Calu3 (cell line): ENCODE measurements around the gene AMN1. TPM values are rescaled to one million over a fixed set of nuclear protein-coding genes. Genes with fewer than 3 reads are reported as not detected.
"Not testable (repeated sequence)": the region's sequence is repeated elsewhere in the genome, so short reads cannot be mapped to it uniquely, and the experiment has no call there.

Experiments used
- BruUV-seq: library from RNA; stranded (reverse); fragments of 400-500 nt; replicated peaks from 2 replicates; lab custom pipeline; 2021; lab: Mats Ljungman, UMichigan
- CTCF ChIA-PET: fragments of 300-600 bp; sonication (Branson Sonifier 250); formaldehyde crosslinking; loops from one replicate; lab custom pipeline; 2022; ENCODE audit warnings: antibody characterized with exemption; lab: Charles Lee
- DNase-seq: peaks from one replicate; pipeline ENCODE4 v3.0.0; 2022
- H3K27ac Mint-ChIP-seq: one replicate; pipeline ENCODE4 v1.8.0; 2022; ENCODE audit warnings: mixed read lengths; ENCODE audit not compliant: unreplicated experiment
- H3K27me3 Mint-ChIP-seq: one replicate; pipeline ENCODE4 v1.8.0; 2022; ENCODE audit warnings: mixed read lengths; ENCODE audit not compliant: unreplicated experiment
- H3K36me3 Mint-ChIP-seq: one replicate; pipeline ENCODE4 v1.8.0; 2022; ENCODE audit warnings: mild to moderate bottlenecking, moderate library complexity, mixed read lengths; ENCODE audit not compliant: insufficient read depth, unreplicated experiment
- H3K4me1 Mint-ChIP-seq: one replicate; pipeline ENCODE4 v1.8.0; 2022; ENCODE audit warnings: mild to moderate bottlenecking, low read depth, mixed read lengths; ENCODE audit not compliant: unreplicated experiment
- H3K4me3 Mint-ChIP-seq: one replicate; pipeline ENCODE4 v1.8.0; 2022; ENCODE audit warnings: mild to moderate bottlenecking, low read depth, moderate library complexity, mixed read lengths; ENCODE audit not compliant: unreplicated experiment
- H3K9me3 Mint-ChIP-seq: one replicate; pipeline ENCODE4 v1.8.0; 2022; ENCODE audit warnings: low read depth, mixed read lengths; ENCODE audit not compliant: unreplicated experiment
- intact Hi-C: fragments of 100-400 bp; cut with micrococcal nuclease; formaldehyde crosslinking; loops from one replicate; pipeline ENCODE4 v1.10.0; 2022; ENCODE audit not compliant: unreplicated experiment
- total RNA-seq: library from RNA; stranded (reverse); gene quantifications from 2 replicates; pipeline ENCODE4 v1.2.3, GENCODE V29; 2022
- TF ChIP-seq, protein P1 (sequence below): fragments of 200-600 bp; IDR thresholded peaks from one replicate; pipeline ENCODE4 v1.8.0; 2022; ENCODE audit warnings: antibody characterized with exemption; ENCODE audit not compliant: unreplicated experiment

Gene AMN1
- total RNA-seq, 1 experiment from 2014 or later, result 13.5 TPM

- TF ChIP-seq, protein P1, sequence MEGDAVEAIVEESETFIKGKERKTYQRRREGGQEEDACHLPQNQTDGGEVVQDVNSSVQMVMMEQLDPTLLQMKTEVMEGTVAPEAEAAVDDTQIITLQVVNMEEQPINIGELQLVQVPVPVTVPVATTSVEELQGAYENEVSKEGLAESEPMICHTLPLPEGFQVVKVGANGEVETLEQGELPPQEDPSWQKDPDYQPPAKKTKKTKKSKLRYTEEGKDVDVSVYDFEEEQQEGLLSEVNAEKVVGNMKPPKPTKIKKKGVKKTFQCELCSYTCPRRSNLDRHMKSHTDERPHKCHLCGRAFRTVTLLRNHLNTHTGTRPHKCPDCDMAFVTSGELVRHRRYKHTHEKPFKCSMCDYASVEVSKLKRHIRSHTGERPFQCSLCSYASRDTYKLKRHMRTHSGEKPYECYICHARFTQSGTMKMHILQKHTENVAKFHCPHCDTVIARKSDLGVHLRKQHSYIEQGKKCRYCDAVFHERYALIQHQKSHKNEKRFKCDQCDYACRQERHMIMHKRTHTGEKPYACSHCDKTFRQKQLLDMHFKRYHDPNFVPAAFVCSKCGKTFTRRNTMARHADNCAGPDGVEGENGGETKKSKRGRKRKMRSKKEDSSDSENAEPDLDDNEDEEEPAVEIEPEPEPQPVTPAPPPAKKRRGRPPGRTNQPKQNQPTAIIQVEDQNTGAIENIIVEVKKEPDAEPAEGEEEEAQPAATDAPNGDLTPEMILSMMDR, result no peak
- DNase-seq, result no peak
- peak overlapping the region; percentile 76 for H3K27ac Mint-ChIP-seq
- intact Hi-C loops, result loop anchor here (5.0 kb wide), 1 partner anchor 190 kb away; no protein-coding TSS in a partner anchor
- peaks cover 38% of the 10 kb centered on the region for H3K4me1 Mint-ChIP-seq
- BruUV-seq, result no TSS peak
- H3K27me3 Mint-ChIP-seq, result no peaks in the 10 kb centered on the region
- peaks cover 4% of the 10 kb centered on the region for H3K9me3 Mint-ChIP-seq
- H3K36me3 Mint-ChIP-seq, result peaks cover 6% of the 10 kb centered on the region
- CTCF ChIA-PET, result interaction anchor here (0.6 to 1.2 kb wide), 3 partner anchors 39 to 414 kb away, joined by 3 to 5 read pairs (median 3); no protein-coding TSS in a partner anchor
- H3K4me3 Mint-ChIP-seq, result no peak overlapping the region
Measured at GRCh38 chr12:31772186-31772585, 43.4 kb upstream of the AMN1 start.

GRCh38 chr12:31768046-31768445 is 39.2 kb upstream of the AMN1 start:
- Mint-ChIP-seq H3K36me3 (peaks cover 6% of the 10 kb centered on the region), H3K27ac (peak overlapping the region; percentile 28), H3K4me1 (peaks cover 29% of the 10 kb centered on the region), H3K4me3 (no peak overlapping the region), H3K9me3 (peaks cover 4% of the 10 kb centered on the region), H3K27me3 (no peaks in the 10 kb centered on the region)
- no peak for DNase-seq
- TF ChIP-seq, protein P1, result no peak
- intact Hi-C loops, result no loop called here
- BruUV-seq, result no TSS peak
- CTCF ChIA-PET, result no interaction called here

GRCh38 chr12:31765931-31766330 is 37.1 kb upstream of the AMN1 start:
- DNase-seq, result no peak
- CTCF ChIA-PET, result no interaction called here
- Mint-ChIP-seq H3K27me3 (no peaks in the 10 kb centered on the region), H3K4me1 (peaks cover 20% of the 10 kb centered on the region), H3K9me3 (no peaks in the 10 kb centered on the region), H3K36me3 (peaks cover 6% of the 10 kb centered on the region), H3K27ac (no peak overlapping the region), H3K4me3 (no peak overlapping the region)
- no TSS peak for BruUV-seq
- intact Hi-C loops, result no loop called here
- TF ChIP-seq, protein P1, result no peak

GRCh38 chr12:31759632-31760459 is 31.0 kb upstream of the AMN1 start:
- Mint-ChIP-seq H3K27ac (peak overlapping the region; percentile 13), H3K4me3 (no peak overlapping the region)
- CTCF ChIA-PET, result no interaction called here

GRCh38 chr12:31758297-31758696 is 29.5 kb upstream of the AMN1 start:
- H3K4me1 Mint-ChIP-seq, result peaks cover 24% of the 10 kb centered on the region
- CTCF ChIA-PET, H3K9me3 Mint-ChIP-seq, H3K36me3 Mint-ChIP-seq, H3K27me3 Mint-ChIP-seq, BruUV-seq, intact Hi-C loops: not testable (repeated sequence)
- DNase-seq, result peak; percentile 65
- peak overlapping the region; percentile 3 for H3K4me3 Mint-ChIP-seq
- H3K27ac Mint-ChIP-seq, result peak overlapping the region; percentile 93

More at GRCh38 chr12:31759632-31760459, 31.0 kb upstream of the AMN1 start:
- TF ChIP-seq, protein P1, result no peak
- H3K4me1 Mint-ChIP-seq, result peaks cover 27% of the 10 kb centered on the region
- H3K27me3 Mint-ChIP-seq, result no peaks in the 10 kb centered on the region
- H3K36me3 Mint-ChIP-seq, result peaks cover 7% of the 10 kb centered on the region
- H3K9me3 Mint-ChIP-seq, result peaks cover 4% of the 10 kb centered on the region
- intact Hi-C loops, result no loop called here
- BruUV-seq, result no TSS peak
- no peak for DNase-seq
